Fibroblast of lung (primary cell): ENCODE data around the gene MBOAT2.

Experiments used
- CTCF ChIP-seq, 2 donors: IDR thresholded peaks in 1 of 2; conservative IDR thresholded peaks in 1 of 2; 1 replicate in 1 of 2; 2 replicates in 1 of 2; pipeline ENCODE4 v1.5.1; 2011 to 2012; ENCODE audit warnings: low read length in 2 of 2, control low read depth in 1 of 2, inconsistent platforms in 1 of 2, low read depth in 1 of 2, mild to moderate bottlenecking in 1 of 2
- EZH2 ChIP-seq: IDR thresholded peaks from 2 replicates; pipeline ENCODE4 v1.5.1; 2012; ENCODE audit warnings: low read length, control low read depth, mild to moderate bottlenecking; ENCODE audit errors: missing control alignments

GRCh38 chr2:9030841-9031240, 27.4 kb upstream of the MBOAT2 start:
- TF ChIP-seq CTCF (conservative IDR thresholded peaks at IDR 0.05 in 1 of 2, IDR thresholded peaks at IDR 0.05 in 1 of 2; ENCODE audit: low read depth in 1 of 2, low read length in 2 of 2) (no peak), EZH2 (no peak)
